Activated B cell treated with CpG ODN at 0.5 μM for 24 hours (primary cell): Measurements from ENCODE around the gene ECEL1. TPM values are rescaled to one million over a fixed set of nuclear protein-coding genes. Genes with fewer than 3 reads are reported as not detected.

Experiments
- ATAC-seq: fragments of 200-7000 bp; cut with Tn5 transposase; one replicate; pipeline ENCODE4 v1.10.0; 2021; ENCODE audit warnings: low read depth, mild to moderate bottlenecking, moderate library complexity
- CTCF ChIA-PET: fragments of 350-600 bp; sonication (Branson Sonifier 250); formaldehyde crosslinking; loops from one replicate; lab custom pipeline; 2021; ENCODE audit warnings: antibody characterized with exemption; lab: Charles Lee
- POLR2A ChIA-PET: fragments of 350-600 bp; sonication (Branson Sonifier 250); formaldehyde crosslinking; loops from one replicate; lab custom pipeline; 2021; ENCODE audit warnings: antibody characterized with exemption; lab: Charles Lee
- DNase-seq: peaks from one replicate; pipeline ENCODE4 v3.0.0; 2022
- H3K27ac Mint-ChIP-seq: one replicate; pipeline ENCODE4 v1.8.0; 2020; ENCODE audit warnings: mixed read lengths
- H3K27me3 Mint-ChIP-seq: one replicate; pipeline ENCODE4 v1.8.0; 2021; ENCODE audit warnings: mixed read lengths
- H3K36me3 Mint-ChIP-seq: one replicate; pipeline ENCODE4 v1.8.0; 2021; ENCODE audit warnings: low read depth, mixed read lengths
- H3K4me1 Mint-ChIP-seq: one replicate; pipeline ENCODE4 v1.8.0; 2021; ENCODE audit warnings: mixed read lengths
- H3K4me3 Mint-ChIP-seq: one replicate; pipeline ENCODE4 v1.8.0; 2020; ENCODE audit warnings: mild to moderate bottlenecking, mixed read lengths
- H3K9me3 Mint-ChIP-seq: one replicate; pipeline ENCODE4 v1.8.0; 2020; ENCODE audit warnings: mixed read lengths
- intact Hi-C: fragments of 100-400 bp; cut with micrococcal nuclease; formaldehyde crosslinking; loops from one replicate; pipeline ENCODE4 v1.15.1; 2024
- total RNA-seq: library from RNA; stranded (reverse); gene quantifications from 2 replicates; pipeline ENCODE4 v1.2.3, GENCODE V29; 2022
- TF ChIP-seq, protein P1 (sequence below): fragments of 200-600 bp; IDR thresholded peaks from one replicate; pipeline ENCODE4 v1.8.0; 2022; ENCODE audit warnings: antibody characterized with exemption, mild to moderate bottlenecking

The ECEL1 gene
- total RNA-seq, 1 donor from 2014 or later = not detected

DNA sequence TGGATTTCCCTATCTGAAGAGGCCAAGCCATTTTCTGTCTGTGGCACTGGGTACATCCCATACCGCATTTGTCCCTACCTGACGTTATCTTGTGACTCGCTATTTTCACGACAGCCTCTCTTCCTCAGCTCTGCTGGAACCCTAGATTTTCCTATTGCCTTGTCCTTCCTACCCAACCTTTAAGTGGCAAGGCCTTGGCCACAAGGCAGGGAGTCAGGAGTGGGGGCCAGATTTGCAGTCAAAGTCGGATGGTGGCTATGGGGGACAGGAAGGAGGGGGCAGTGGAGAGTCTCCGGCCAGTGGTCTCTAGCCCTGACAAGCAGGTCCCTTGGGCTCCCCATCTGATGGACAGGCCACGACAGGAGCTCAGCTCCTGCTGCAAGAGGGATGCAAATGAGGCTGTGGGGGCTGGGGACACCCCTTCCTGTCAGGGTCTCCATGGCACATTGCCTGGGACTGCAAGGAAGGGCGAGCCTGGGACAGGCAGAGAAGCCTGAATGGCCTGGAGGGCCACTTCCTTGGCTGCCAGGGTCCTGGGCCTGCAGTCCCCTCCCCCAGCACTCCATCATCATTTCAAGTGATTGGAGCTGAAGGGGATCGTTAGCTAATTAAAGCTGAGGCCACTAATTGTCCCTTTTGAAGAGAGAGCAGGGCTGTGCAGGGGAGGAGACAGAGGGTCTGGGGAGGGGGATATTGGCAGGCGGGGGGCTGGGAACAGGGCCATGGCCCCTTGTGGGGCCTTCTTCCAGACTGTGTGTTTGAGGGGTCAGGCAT lies 6.3 kb upstream of the ECEL1 start:
- H3K9me3 Mint-ChIP-seq = no peaks in the 10 kb centered on the region
- DNase-seq (no peak), ATAC-seq (no peak)
- peaks cover 22% of the 10 kb centered on the region for H3K27me3 Mint-ChIP-seq
- H3K4me1 Mint-ChIP-seq = no peaks in the 10 kb centered on the region
- H3K27ac Mint-ChIP-seq = no peak overlapping the region
- ChIA-PET CTCF (no interaction called here), POLR2A (no interaction called here)
- intact Hi-C loops = no loop called here
- no peaks in the 10 kb centered on the region for H3K36me3 Mint-ChIP-seq
- TF ChIP-seq, protein P1, sequence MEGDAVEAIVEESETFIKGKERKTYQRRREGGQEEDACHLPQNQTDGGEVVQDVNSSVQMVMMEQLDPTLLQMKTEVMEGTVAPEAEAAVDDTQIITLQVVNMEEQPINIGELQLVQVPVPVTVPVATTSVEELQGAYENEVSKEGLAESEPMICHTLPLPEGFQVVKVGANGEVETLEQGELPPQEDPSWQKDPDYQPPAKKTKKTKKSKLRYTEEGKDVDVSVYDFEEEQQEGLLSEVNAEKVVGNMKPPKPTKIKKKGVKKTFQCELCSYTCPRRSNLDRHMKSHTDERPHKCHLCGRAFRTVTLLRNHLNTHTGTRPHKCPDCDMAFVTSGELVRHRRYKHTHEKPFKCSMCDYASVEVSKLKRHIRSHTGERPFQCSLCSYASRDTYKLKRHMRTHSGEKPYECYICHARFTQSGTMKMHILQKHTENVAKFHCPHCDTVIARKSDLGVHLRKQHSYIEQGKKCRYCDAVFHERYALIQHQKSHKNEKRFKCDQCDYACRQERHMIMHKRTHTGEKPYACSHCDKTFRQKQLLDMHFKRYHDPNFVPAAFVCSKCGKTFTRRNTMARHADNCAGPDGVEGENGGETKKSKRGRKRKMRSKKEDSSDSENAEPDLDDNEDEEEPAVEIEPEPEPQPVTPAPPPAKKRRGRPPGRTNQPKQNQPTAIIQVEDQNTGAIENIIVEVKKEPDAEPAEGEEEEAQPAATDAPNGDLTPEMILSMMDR = no peak
- H3K4me3 Mint-ChIP-seq = no peak overlapping the region

DNA sequence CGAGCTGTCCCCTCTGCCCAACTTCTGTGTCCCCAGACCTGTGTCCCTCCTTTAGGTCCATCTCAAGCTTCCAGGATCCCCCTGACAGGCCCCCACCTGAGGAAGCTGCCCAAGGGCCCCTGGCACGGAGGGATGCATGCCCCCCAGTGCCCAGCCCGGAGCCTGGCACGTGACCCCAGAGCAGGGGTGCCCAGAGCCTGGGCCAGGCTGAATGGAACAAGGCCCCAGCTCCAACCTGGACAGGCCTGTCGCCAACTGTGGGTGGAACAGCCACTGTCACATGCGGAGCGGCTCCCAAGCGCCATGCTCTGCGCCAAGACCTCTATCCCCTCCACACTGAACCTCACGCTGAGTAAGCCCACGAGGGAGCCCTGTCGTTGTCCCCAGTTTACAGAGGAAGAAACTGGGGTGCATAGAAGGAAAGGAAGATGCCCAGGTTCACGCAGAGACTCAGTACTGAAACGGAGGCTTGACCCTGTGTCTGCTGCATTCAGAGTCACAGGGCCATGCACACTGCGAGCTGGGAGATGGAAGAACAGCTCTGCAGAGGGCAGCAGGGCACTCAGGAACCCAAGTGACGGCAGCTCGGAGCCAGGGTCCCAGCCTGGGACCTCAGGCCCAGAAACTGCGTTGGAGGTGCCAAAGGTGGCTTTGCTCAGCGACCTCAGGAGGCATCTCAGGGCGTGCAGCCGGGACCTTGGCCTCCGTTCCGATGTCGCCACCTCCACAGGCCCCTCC lies 5.5 kb upstream of the ECEL1 start:
- DNase-seq = no peak
- intact Hi-C loops = no loop called here

DNA sequence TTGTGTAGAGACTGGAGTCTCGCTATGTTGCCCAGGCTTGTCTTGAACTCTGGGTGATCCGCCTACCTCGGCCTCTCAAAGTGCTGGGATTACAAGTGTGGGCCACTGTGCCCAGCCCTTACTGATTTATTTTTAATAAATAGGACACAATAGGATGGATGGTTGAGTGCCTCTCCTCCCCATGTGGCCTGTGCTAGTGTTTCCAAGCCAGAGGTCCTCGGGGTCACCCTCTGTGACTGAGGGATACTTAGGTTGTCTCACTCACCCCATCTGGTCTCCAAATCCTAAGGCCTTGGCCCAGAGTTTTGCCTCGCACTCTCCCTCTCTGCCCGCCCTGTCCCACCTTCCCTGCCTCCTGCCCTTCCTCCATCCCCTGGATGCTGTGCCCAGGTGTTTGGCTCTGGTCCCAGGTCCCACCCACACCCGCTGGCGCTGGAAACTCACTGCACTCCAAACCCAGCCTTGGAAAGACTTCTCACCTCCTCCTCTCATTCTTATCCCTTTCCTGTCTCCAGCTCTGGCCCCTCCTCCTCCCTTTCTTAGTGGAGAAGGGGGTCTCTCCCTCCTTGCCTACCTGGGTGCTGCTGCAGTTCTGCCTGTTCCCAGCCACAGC lies 4.7 kb upstream of the ECEL1 start:
- H3K36me3 Mint-ChIP-seq = no peaks in the 10 kb centered on the region
- TF ChIP-seq, protein P1 = no peak
- H3K27ac Mint-ChIP-seq = no peak overlapping the region
- no peak overlapping the region for H3K4me3 Mint-ChIP-seq
- H3K4me1 Mint-ChIP-seq = peaks cover 5% of the 10 kb centered on the region
- ChIA-PET POLR2A (no interaction called here), CTCF (no interaction called here)
- H3K27me3 Mint-ChIP-seq = peaks cover 25% of the 10 kb centered on the region
- intact Hi-C loops = no loop called here
- DNase-seq (no peak), ATAC-seq (no peak)
- H3K9me3 Mint-ChIP-seq = no peaks in the 10 kb centered on the region

More for the DNA sequence above, 5.5 kb upstream of the ECEL1 start:
- Mint-ChIP-seq H3K27me3 (peaks cover 27% of the 10 kb centered on the region), H3K9me3 (no peaks in the 10 kb centered on the region), H3K27ac (no peak overlapping the region), H3K36me3 (no peaks in the 10 kb centered on the region), H3K4me3 (no peak overlapping the region), H3K4me1 (peaks cover 3% of the 10 kb centered on the region)
- no peak for ATAC-seq
- CTCF ChIA-PET = no interaction called here
- POLR2A ChIA-PET = no interaction called here
- TF ChIP-seq, protein P1 = no peak

DNA sequence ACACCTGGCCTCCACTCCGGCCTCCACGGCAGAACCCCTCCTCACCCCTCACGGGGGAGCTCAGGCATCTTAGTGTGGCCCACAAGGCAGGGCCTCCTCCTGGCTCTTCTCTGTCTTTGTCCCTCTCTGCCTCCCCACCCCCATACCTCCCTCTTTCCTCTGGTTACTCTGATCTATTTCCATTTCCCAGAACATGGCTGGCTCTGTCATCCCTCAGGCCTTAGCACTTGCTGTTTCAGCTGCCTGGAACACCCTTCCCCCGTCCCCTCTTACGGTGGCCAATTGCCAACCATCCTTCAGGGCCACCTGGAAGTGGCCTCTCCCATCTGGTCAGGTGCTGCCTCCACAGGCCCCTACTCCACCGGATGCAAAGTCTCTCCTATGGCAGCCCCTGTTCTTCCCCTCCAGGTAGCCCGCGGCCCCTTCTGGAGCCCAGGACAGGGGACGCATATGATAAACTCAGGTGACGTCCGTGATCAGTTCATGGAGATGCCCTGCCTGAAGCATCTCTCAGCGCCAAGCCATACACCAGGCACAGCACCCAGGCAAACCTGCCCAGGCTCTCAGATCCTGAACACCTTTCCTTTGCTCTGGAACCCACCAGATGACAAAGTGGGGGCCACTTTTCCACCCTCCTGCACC lies 3.6 kb upstream of the ECEL1 start:
- ChIA-PET POLR2A (no interaction called here), CTCF (no interaction called here)
- no peaks in the 10 kb centered on the region for H3K9me3 Mint-ChIP-seq
- DNase-seq (no peak), ATAC-seq (no peak)
- no peak overlapping the region for H3K27ac Mint-ChIP-seq
- TF ChIP-seq, protein P1 = no peak
- intact Hi-C loops = no loop called here
- peaks cover 25% of the 10 kb centered on the region for H3K27me3 Mint-ChIP-seq
- no peak overlapping the region for H3K4me3 Mint-ChIP-seq
- no peaks in the 10 kb centered on the region for H3K36me3 Mint-ChIP-seq
- H3K4me1 Mint-ChIP-seq = peaks cover 11% of the 10 kb centered on the region
